ENCODE results near the gene PNPO. TPM values are rescaled to one million over a fixed set of nuclear protein-coding genes. Genes with fewer than 3 reads are reported as not detected.
A peak's percentile ranks its signal among the peaks of the same experiment; 100 is the strongest.

The PNPO gene
- total and polyA plus RNA-seq, 2 of the 8 experiments (the other 6 are each of a cell fraction or from before 2014, with no cell fraction given): 7.0 to 8.1 TPM

GRCh38 chr17:47975189-47975822, 33.9 kb downstream of the PNPO start:
- Histone ChIP-seq H3K56ac (replicated peaks; ENCODE audit: insufficient read length, low read depth, low read length) (no peak overlapping the region), H2BK20ac (ENCODE audit: low read length) (no peak overlapping the region), H4K8ac (ENCODE audit: extremely low read depth, insufficient read depth, low read length) (no peak overlapping the region), H3K4me2 (ENCODE audit: insufficient read depth in 1 of 2, low read depth in 2 of 2, low read length in 2 of 2) (no peak overlapping the region), H3K27me3 (replicated peaks in 1 of 4; ENCODE audit: control insufficient read depth in 3 of 4, extremely low read depth in 1 of 4, insufficient read depth in 3 of 4, low read length in 3 of 4) (no peaks in the 10 kb centered on the region), H2AK5ac (ENCODE audit: low read depth, low read length) (no peak overlapping the region), H3K9ac (replicated peaks in 1 of 4; ENCODE audit: extremely low read depth in 1 of 4, low read depth in 3 of 4, low read length in 3 of 4) (no peak overlapping the region), H4K91ac (replicated peaks; ENCODE audit: insufficient read length, low read length) (no peak overlapping the region), H3K14ac (ENCODE audit: insufficient read length) (no peak overlapping the region), H4K5ac (ENCODE audit: insufficient read length, low read depth, low read length) (no peak overlapping the region), H3K4me1 (replicated peaks in 1 of 4; ENCODE audit: control insufficient read depth in 3 of 4, insufficient read depth in 4 of 4, low read length in 3 of 4) (peaks cover 0 to 6% (median 2%) of the 10 kb centered on the region in 4 experiments; a peak in 6 of 7 replicates), H3K4me3 (ENCODE audit: extremely low read depth in 1 of 4, insufficient read depth in 2 of 4, low read depth in 3 of 4, low read length in 4 of 4) (no peak overlapping the region), H3K79me1 (ENCODE audit: low read depth, low read length) (peaks cover 3% of the 10 kb centered on the region; the same call in 1 of the 2 replicates), H3K23ac (ENCODE audit: insufficient read length) (no peak overlapping the region), H3K36me3 (ENCODE audit: control insufficient read depth in 2 of 4, insufficient read depth in 4 of 4, low read length in 3 of 4) (peaks cover 13 to 49% (median 36%) of the 10 kb centered on the region in 4 experiments; a peak in 7 of 8 replicates), H3K4ac (replicated peaks; ENCODE audit: insufficient read length, low read depth, low read length) (no peak overlapping the region), H2BK120ac (replicated peaks; ENCODE audit: low read depth, low read length) (no peak overlapping the region), H3K27ac (ENCODE audit: low read depth, low read length) (no peak overlapping the region), H2BK15ac (ENCODE audit: low read length) (no peak overlapping the region), H3K18ac (ENCODE audit: extremely low read depth, low read length) (no peak overlapping the region), H3K9me3 (ENCODE audit: insufficient read depth in 2 of 2, low read depth in 1 of 2, low read length in 1 of 2) (no peaks in the 10 kb centered on the region), H2BK5ac (ENCODE audit: low read depth, low read length) (no peak overlapping the region), H3K79me2 (ENCODE audit: control insufficient read depth in 1 of 2, insufficient read depth in 2 of 2, low read length in 2 of 2) (peaks cover 0 to 12% of the 10 kb centered on the region in 2 experiments; a peak in 1 of 4 replicates), H4K20me1 (replicated peaks in 1 of 2; ENCODE audit: control insufficient read depth in 1 of 2, insufficient read depth in 2 of 2, low read length in 2 of 2) (no peaks in the 10 kb centered on the region), H3K23me2 (ENCODE audit: low read depth, low read length) (peaks cover 4% of the 10 kb centered on the region; the same call in 1 of the 2 replicates), H2AFZ (ENCODE audit: low read length) (no peak overlapping the region), H2BK12ac (ENCODE audit: low read depth, low read length) (no peak overlapping the region)
- POLR2A ChIA-PET (ENCODE audit: partially characterized antibody): interaction anchor here (1.1 to 1.4 kb wide), 3 partner anchors 12 to 153 kb away, joined by 3 to 4 read pairs (median 3); partner anchors contain the start of gene NFE2L1
- CTCF ChIA-PET (ENCODE audit: partially characterized antibody): interaction anchor here (0.8 to 40.5 kb wide), 10 partner anchors 11 to 132 kb away, joined by 3 to 1010 read pairs (median 9); partner anchors contain the start of genes PNPO and PRR15L
- TF ChIP-seq HDAC6 (IDR thresholded peaks at IDR 0.05; ENCODE audit: low read depth, low read length) (no peak), KDM1A (IDR thresholded peaks at IDR 0.05; ENCODE audit: borderline replicate concordance, low read length) (no peak), ZNF274 (IDR thresholded peaks at IDR 0.05; ENCODE audit: borderline replicate concordance, extremely low read depth, low read length) (no peak), YY1 (IDR thresholded peaks at IDR 0.05; ENCODE audit: low read depth, low read length) (no peak), RAD21 (IDR thresholded peaks at IDR 0.05 in 1 of 2, conservative IDR thresholded peaks at IDR 0.05 in 1 of 2; ENCODE audit: low read depth in 2 of 2, low read length in 2 of 2) (peak; percentile 15 to 18; a peak in 2 of 4 replicates)
- TF ChIP-seq, protein P1, sequence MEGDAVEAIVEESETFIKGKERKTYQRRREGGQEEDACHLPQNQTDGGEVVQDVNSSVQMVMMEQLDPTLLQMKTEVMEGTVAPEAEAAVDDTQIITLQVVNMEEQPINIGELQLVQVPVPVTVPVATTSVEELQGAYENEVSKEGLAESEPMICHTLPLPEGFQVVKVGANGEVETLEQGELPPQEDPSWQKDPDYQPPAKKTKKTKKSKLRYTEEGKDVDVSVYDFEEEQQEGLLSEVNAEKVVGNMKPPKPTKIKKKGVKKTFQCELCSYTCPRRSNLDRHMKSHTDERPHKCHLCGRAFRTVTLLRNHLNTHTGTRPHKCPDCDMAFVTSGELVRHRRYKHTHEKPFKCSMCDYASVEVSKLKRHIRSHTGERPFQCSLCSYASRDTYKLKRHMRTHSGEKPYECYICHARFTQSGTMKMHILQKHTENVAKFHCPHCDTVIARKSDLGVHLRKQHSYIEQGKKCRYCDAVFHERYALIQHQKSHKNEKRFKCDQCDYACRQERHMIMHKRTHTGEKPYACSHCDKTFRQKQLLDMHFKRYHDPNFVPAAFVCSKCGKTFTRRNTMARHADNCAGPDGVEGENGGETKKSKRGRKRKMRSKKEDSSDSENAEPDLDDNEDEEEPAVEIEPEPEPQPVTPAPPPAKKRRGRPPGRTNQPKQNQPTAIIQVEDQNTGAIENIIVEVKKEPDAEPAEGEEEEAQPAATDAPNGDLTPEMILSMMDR (IDR thresholded peaks at IDR 0.05; ENCODE audit: control extremely low read depth in 1 of 3, insufficient read depth in 1 of 3, low read depth in 1 of 3, low read length in 3 of 3): peak in 1 of 3 experiments; percentile 41; a peak in 1 of 4 replicates
- DNase-seq (ENCODE audit: low read depth in 1 of 2, low spot score in 2 of 2) (no peak), FAIRE-seq (no peak)
- WGBS, 2 experiments (ENCODE audit: extremely low coverage in 1 of 2, insufficient coverage in 1 of 2, insufficient read length in 1 of 2, insufficient replicate concordance in 2 of 2, low coverage in 1 of 2, low lambda C conversion rate in 2 of 2, missing lambda C conversion rate in 1 of 2): 93% methylated on average over 15 of the region's 15 CpGs; no CpG with 5 or more reads in 1 of the 2 experiments

Data from H1 (cell line).